ENCODE measurements around the gene SRSF3. TPM values are rescaled to one million over a fixed set of nuclear protein-coding genes. Genes with fewer than 3 reads are reported as not detected.

The SRSF3 gene
- polyA plus RNA-seq, 2 of the 4 experiments (the other 2 are of a cell fraction), result 629 to 652 TPM

- 2% methylated on average over 15 of the region's 15 CpGs for WGBS (ENCODE audit: missing lambda C conversion rate)
- Histone ChIP-seq H3K27ac (peak overlapping the region; percentile 90 to 99), H3K9me3 (no peaks in the 10 kb centered on the region), H3K4me1 (peaks cover 31% of the 10 kb centered on the region), H3K4me3 (peak overlapping the region; percentile 67), H3K4me2 (peak overlapping the region; percentile 95)
- TF ChIP-seq MAZ (IDR thresholded peaks at IDR 0.05; ENCODE audit: borderline replicate concordance, low read depth, low read length), result no peak
- TF ChIP-seq SMC3 (IDR thresholded peaks at IDR 0.05), result no peak
- no peak for TF ChIP-seq SREBF2 (IDR thresholded peaks at IDR 0.05)
- TF ChIP-seq NFE2L2 (conservative IDR thresholded peaks at IDR 0.05; ENCODE audit: low read length), result no peak
- DNase-seq (ENCODE audit: low read depth in 1 of 2, low spot score in 1 of 2) (no peak), FAIRE-seq (no peak), ATAC-seq (peak; percentile 19 to 37; a peak in 5 of 6 replicates)
- POLR2A ChIA-PET, result interaction anchor here (0.6 kb wide), 2 partner anchors 31 to 33 kb away, joined by 3 to 4 read pairs; no protein-coding TSS in a partner anchor
- CTCF ChIA-PET, result interaction anchor here (0.8 to 1.1 kb wide), 3 partner anchors 15 to 212 kb away, joined by 3 to 4 read pairs (median 3); no protein-coding TSS in a partner anchor
Observed at GRCh38 chr6:36546308-36546919, 47.7 kb upstream of the SRSF3 start.

GRCh38 chr6:36546920-36547645, 47.1 kb upstream of the SRSF3 start, which contains the start of gene STK38:
Gene STK38 (minus strand): TSS chr6:36547479. CDS start chr6:36540202, 7,277 bp downstream.
- ATAC-seq (peak; percentile 93 to 95), FAIRE-seq (no peak), DNase-seq (ENCODE audit: low read depth in 1 of 2, low spot score in 1 of 2) (peak; percentile 85 to 90)
- CTCF ChIA-PET, result interaction anchor here (0.8 to 1.3 kb wide), 2 partner anchors 29 to 137 kb away, joined by 3 read pairs; no protein-coding TSS in a partner anchor
- WGBS (ENCODE audit: missing lambda C conversion rate), result 0% methylated on average over 28 of the region's 51 CpGs
- peak within 1 kb of the TSS; percentile 95 for H3K4me2 ChIP-seq
- TF ChIP-seq POLR2A (IDR thresholded peaks at IDR 0.05; ENCODE audit: low read length), result peak; percentile 95
- TF ChIP-seq NPAS2 (CRISPR knock-in tag; IDR thresholded peaks at IDR 0.05; ENCODE audit: borderline replicate concordance), result no peak
- peak; percentile 24; the same call in 2 of the 3 replicates for TF ChIP-seq CTCF (IDR thresholded peaks at IDR 0.05)
- TF ChIP-seq BCL3 (IDR thresholded peaks at IDR 0.05), result peak; percentile 59; the same call in 2 of the 3 replicates
- TF ChIP-seq RARB (CRISPR knock-in tag; IDR thresholded peaks at IDR 0.05), result no peak
- TF ChIP-seq PHF8 (IDR thresholded peaks at IDR 0.05; ENCODE audit: borderline replicate concordance, low read depth), result peak; percentile 51; the same call in 1 of the 2 replicates
- peak; percentile 12 to 34; a peak in 3 of 5 replicates for TF ChIP-seq RAD21 (conservative IDR thresholded peaks at IDR 0.05 in 1 of 2, IDR thresholded peaks at IDR 0.05 in 1 of 2)
- TF ChIP-seq E2F6 (IDR thresholded peaks at IDR 0.05; ENCODE audit: borderline replicate concordance, low read depth), result peak; percentile 61; the same call in 1 of the 2 replicates
- peak; percentile 26 to 77; a peak in 3 of 5 replicates for TF ChIP-seq JUN (IDR thresholded peaks at IDR 0.05)
- TF ChIP-seq MAX (IDR thresholded peaks at IDR 0.05), result peak; percentile 61
- H3K27ac ChIP-seq, result peak within 1 kb of the TSS; percentile 90 to 99
- peaks cover 31% of the 10 kb centered on the region for H3K4me1 ChIP-seq
- H3K4me3 ChIP-seq, result peak within 1 kb of the TSS; percentile 67
- no peaks in the 10 kb centered on the region for H3K9me3 ChIP-seq
- POLR2A ChIA-PET, result no interaction called here

GRCh38 chr6:36547646-36548400, 46.3 kb upstream of the SRSF3 start:
- Histone ChIP-seq H3K27ac (peak overlapping the region; percentile 90 to 99), H3K4me3 (peak overlapping the region; percentile 67; the same call in 1 of the 3 replicates), H3K9me3 (no peaks in the 10 kb centered on the region), H3K4me2 (peak overlapping the region; percentile 56), H3K4me1 (peaks cover 27% of the 10 kb centered on the region)
- FAIRE-seq, result no peak
- no peak for ATAC-seq
- ChIA-PET POLR2A (no interaction called here), CTCF (interaction anchor here (1.1 to 1.3 kb wide), 2 partner anchors 28 to 31 kb away, joined by 3 to 8 read pairs; no protein-coding TSS in a partner anchor)
- DNase-seq (ENCODE audit: low read depth in 1 of 2, low spot score in 1 of 2), result no peak
- TF ChIP-seq PHF8 (IDR thresholded peaks at IDR 0.05; ENCODE audit: borderline replicate concordance, low read depth) (no peak), ATOH8 (CRISPR knock-in tag; IDR thresholded peaks at IDR 0.05; ENCODE audit: low read depth) (no peak), MYC (IDR thresholded peaks at IDR 0.05; ENCODE audit: borderline replicate concordance, low read length) (no peak), REST (IDR thresholded peaks at IDR 0.05) (no peak), KDM5A (IDR thresholded peaks at IDR 0.05) (no peak), NPAS2 (CRISPR knock-in tag; IDR thresholded peaks at IDR 0.05; ENCODE audit: borderline replicate concordance) (no peak), RCOR1 (IDR thresholded peaks at IDR 0.05; ENCODE audit: low read depth, low read length) (no peak), TFCP2L1 (CRISPR knock-in tag; IDR thresholded peaks at IDR 0.05) (no peak)
- 68% methylated on average over 13 of the region's 13 CpGs for WGBS (ENCODE audit: missing lambda C conversion rate)

Data from A549 (cell line).